GM04503 (cell line): ENCODE measurements around the gene PLXNA4.

Source experiments
- DNase-seq: peaks from one replicate; pipeline ENCODE4 v3.0.0-alpha.2; 2012; ENCODE audit warnings: low read depth

PLXNA4 gene

GRCh38 chr7:132089356-132089755 is 486.9 kb downstream of the PLXNA4 start:
- no peak for DNase-seq

GRCh38 chr7:132087421-132087820 is 488.8 kb downstream of the PLXNA4 start:
- no peak for DNase-seq

GRCh38 chr7:132084776-132085388 is 491.4 kb downstream of the PLXNA4 start:
- no peak for DNase-seq

GRCh38 chr7:132083537-132084123 is 492.6 kb downstream of the PLXNA4 start:
- DNase-seq = no peak

- no peak for DNase-seq
Measured at GRCh38 chr7:132083126-132083525, 493.1 kb downstream of the PLXNA4 start.

GRCh38 chr7:132082394-132082793 is 493.9 kb downstream of the PLXNA4 start:
- no peak for DNase-seq

- DNase-seq = no peak
Measured at GRCh38 chr7:132081686-132082085, 494.6 kb downstream of the PLXNA4 start.

- peak; percentile 80 for DNase-seq
Measured at GRCh38 chr7:132080967-132081668, 495.2 kb downstream of the PLXNA4 start.

GRCh38 chr7:132080467-132080866 is 495.8 kb downstream of the PLXNA4 start:
- no peak for DNase-seq

GRCh38 chr7:132078891-132079735 is 497.2 kb downstream of the PLXNA4 start:
- no peak for DNase-seq

GRCh38 chr7:132077971-132078685 is 498.1 kb downstream of the PLXNA4 start:
- DNase-seq = no peak

GRCh38 chr7:132076301-132077035 is 499.8 kb downstream of the PLXNA4 start:
- DNase-seq = no peak

- no peak for DNase-seq
Measured at GRCh38 chr7:132075515-132075914, 500.8 kb downstream of the PLXNA4 start.

GRCh38 chr7:132073920-132074589 is 502.2 kb downstream of the PLXNA4 start:
- DNase-seq = no peak
